Activated naive CD8-positive, alpha-beta T cell treated with anti-CD3 and anti-CD28 coated beads, Interleukin-2, amount 50 U/mL, for 16 hours (primary cell): ENCODE data around the gene LAMC3.
"Not testable (repeated sequence)": the region's sequence is repeated elsewhere in the genome, so short reads cannot be mapped to it uniquely, and the experiment has no call there.

Source experiments
- DNase-seq: peaks from one replicate; pipeline ENCODE4 v3.0.0-alpha.2; 2020; ENCODE audit warnings: low read depth, low spot score

The LAMC3 gene

GRCh38 chr9:131097126-131097947, 88.4 kb downstream of the LAMC3 start:
- DNase-seq = no peak

GRCh38 chr9:131097948-131098278, 88.9 kb downstream of the LAMC3 start:
- DNase-seq = no peak

- DNase-seq = no peak
Observed at GRCh38 chr9:131098391-131099101, 89.6 kb downstream of the LAMC3 start.

GRCh38 chr9:131099102-131099606, 90.2 kb downstream of the LAMC3 start:
- no peak for DNase-seq

- DNase-seq = not testable (repeated sequence)
Observed at GRCh38 chr9:131099845-131100244, 90.9 kb downstream of the LAMC3 start.

GRCh38 chr9:131100445-131100844, 91.5 kb downstream of the LAMC3 start:
- DNase-seq = no peak

GRCh38 chr9:131101207-131101964, 92.4 kb downstream of the LAMC3 start:
- DNase-seq = no peak

- DNase-seq = no peak
Observed at GRCh38 chr9:131103024-131103423, 94.0 kb downstream of the LAMC3 start.

GRCh38 chr9:131103535-131103934, 94.6 kb downstream of the LAMC3 start:
- DNase-seq = no peak

- DNase-seq = no peak
Observed at GRCh38 chr9:131104016-131104740, 95.2 kb downstream of the LAMC3 start.

GRCh38 chr9:131105952-131106351, 97.0 kb downstream of the LAMC3 start:
- DNase-seq = no peak

GRCh38 chr9:131107760-131108159, 98.8 kb downstream of the LAMC3 start:
- no peak for DNase-seq

GRCh38 chr9:131111186-131111853, 102.3 kb downstream of the LAMC3 start:
- no peak for DNase-seq

GRCh38 chr9:131111854-131112311, 102.9 kb downstream of the LAMC3 start:
- DNase-seq = no peak

- no peak for DNase-seq
Observed at GRCh38 chr9:131112374-131113154, 103.6 kb downstream of the LAMC3 start.

GRCh38 chr9:131113655-131114054, 104.7 kb downstream of the LAMC3 start:
- DNase-seq = no peak

- no peak for DNase-seq
Observed at GRCh38 chr9:131114084-131114535, 105.1 kb downstream of the LAMC3 start.

- DNase-seq = not testable (repeated sequence)
Observed at GRCh38 chr9:131115360-131115742, 106.4 kb downstream of the LAMC3 start.

- DNase-seq = no peak
Observed at GRCh38 chr9:131116281-131117120, 107.5 kb downstream of the LAMC3 start.
